IMR-90 (cell line): ENCODE measurements around the gene CMTM5. TPM values are rescaled to one million over a fixed set of nuclear protein-coding genes. Genes with fewer than 3 reads are reported as not detected.

Experiments
- ATAC-seq: fragments of 200-7000 bp; cut with Tn5 transposase; 2 replicates; pipeline ENCODE4 v1.9.1; 2020; ENCODE audit warnings: low read depth, mild to moderate bottlenecking, moderate library complexity
- BruUV-seq: library from RNA; stranded (reverse); fragments of 400-500 nt; replicated peaks from 2 replicates; lab custom pipeline; 2021; lab: Mats Ljungman, UMichigan
- CTCF ChIA-PET: fragments of 300-600 bp; formaldehyde crosslinking; extraction: SDS; loops from one replicate; lab custom pipeline; 2021; ENCODE audit warnings: antibody characterized with exemption; lab: Yijun Ruan, JAX
- POLR2A ChIA-PET: fragments of 300-600 bp; sonication (Branson Sonifier 250); formaldehyde crosslinking; loops from one replicate; lab custom pipeline; 2022; ENCODE audit warnings: antibody characterized with exemption; ENCODE audit not compliant: unreplicated experiment; lab: Charles Lee
- DNase-seq: peaks from one replicate; pipeline ENCODE4 v3.0.0; 2013
- H2AFZ ChIP-seq: replicated peaks from 2 replicates; pipeline ENCODE3; 2013; ENCODE audit warnings: low read length, mild to moderate bottlenecking; ENCODE audit not compliant: poor library complexity
- H2AK5ac ChIP-seq: 2 replicates; pipeline ENCODE4 v1.6.1; 2013; ENCODE audit warnings: low read depth, low read length, inconsistent platforms
- H2AK9ac ChIP-seq: replicated peaks from 2 replicates; pipeline ENCODE3; 2013; ENCODE audit warnings: mild to moderate bottlenecking, low read depth, low read length, moderate library complexity; ENCODE audit not compliant: poor library complexity
- H2BK120ac ChIP-seq: 2 replicates; pipeline ENCODE4 v1.6.1; 2013; ENCODE audit warnings: low read depth, low read length, inconsistent platforms
- H2BK15ac ChIP-seq: 3 replicates; pipeline ENCODE4 v1.6.1; 2013; ENCODE audit warnings: low read depth, low read length, inconsistent platforms
- H2BK20ac ChIP-seq: 2 replicates; pipeline ENCODE4 v1.6.1; 2013; ENCODE audit warnings: low read depth, mild to moderate bottlenecking, inconsistent platforms, low read length, moderate library complexity
- H2BK5ac ChIP-seq: 2 replicates; pipeline ENCODE4 v1.6.1; 2013; ENCODE audit warnings: mild to moderate bottlenecking, low read depth, low read length, inconsistent platforms; ENCODE audit not compliant: poor library complexity, severe bottlenecking
- H3K14ac ChIP-seq: replicated peaks from 2 replicates; pipeline ENCODE4 v1.6.1; 2013; ENCODE audit warnings: low read depth, low read length, inconsistent platforms
- H3K18ac ChIP-seq: 2 replicates; pipeline ENCODE4 v1.6.1; 2013; ENCODE audit warnings: low read depth, low read length, control low read depth
- H3K23ac ChIP-seq: 2 replicates; pipeline ENCODE4 v1.6.1; 2013; ENCODE audit warnings: low read depth, low read length, inconsistent platforms
- H3K27ac ChIP-seq: 2 replicates; pipeline ENCODE4 v1.5.1; 2013; ENCODE audit warnings: mild to moderate bottlenecking, control low read depth, low read length; ENCODE audit not compliant: insufficient read depth
- H3K27me3 ChIP-seq: 2 replicates; pipeline ENCODE4 v1.6.1; 2013; ENCODE audit warnings: low read length; ENCODE audit not compliant: control insufficient read depth, insufficient read depth
- H3K36me3 ChIP-seq: 2 replicates; pipeline ENCODE4 v1.6.1; 2013; ENCODE audit warnings: low read length, mixed read lengths; ENCODE audit not compliant: control insufficient read depth, insufficient read depth
- H3K4ac ChIP-seq: 2 replicates; pipeline ENCODE4 v1.6.1; 2013; ENCODE audit warnings: low read depth, low read length, inconsistent platforms
- H3K4me1 ChIP-seq: 2 replicates; pipeline ENCODE4 v1.6.1; 2013; ENCODE audit warnings: low read length, mixed read lengths; ENCODE audit not compliant: control insufficient read depth, insufficient read depth
- H3K4me2 ChIP-seq: 2 replicates; pipeline ENCODE4 v1.6.1; 2013; ENCODE audit warnings: low read depth, mild to moderate bottlenecking, control low read depth, low read length, moderate library complexity
- H3K4me3 ChIP-seq: 2 replicates; pipeline ENCODE4 v1.5.1; 2013; ENCODE audit warnings: low read depth, mild to moderate bottlenecking, control low read depth, low read length, moderate library complexity; ENCODE audit not compliant: insufficient read depth
- H3K56ac ChIP-seq: 2 replicates; pipeline ENCODE4 v1.6.1; 2013; ENCODE audit warnings: low read length, inconsistent platforms; ENCODE audit not compliant: insufficient read depth; ENCODE audit errors: extremely low read depth
- H3K79me1 ChIP-seq, 2 experiments: 2 replicates each; pipeline ENCODE4 v1.6.1; 2013; ENCODE audit warnings: low read length in 2 of 2, inconsistent platforms in 1 of 2, low read depth in 1 of 2
- H3K9ac ChIP-seq: 2 replicates; pipeline ENCODE4 v1.6.1; 2013; ENCODE audit warnings: low read depth, low read length, control low read depth
- H3K9me1 ChIP-seq: 2 replicates; pipeline ENCODE4 v1.6.1; 2013; ENCODE audit warnings: low read length, inconsistent platforms; ENCODE audit not compliant: insufficient read depth
- H3K9me3 ChIP-seq: 2 replicates; pipeline ENCODE4 v1.6.1; 2013; ENCODE audit warnings: low read length; ENCODE audit not compliant: control insufficient read depth, insufficient read depth
- H4K20me1 ChIP-seq: 2 replicates; pipeline ENCODE4 v1.6.1; 2013; ENCODE audit warnings: low read length, inconsistent platforms; ENCODE audit not compliant: insufficient read depth
- H4K5ac ChIP-seq: 2 replicates; pipeline ENCODE4 v1.6.1; 2013; ENCODE audit warnings: mild to moderate bottlenecking, low read depth, low read length, control low read depth
- H4K8ac ChIP-seq, 2 experiments: 2 replicates each; pipeline ENCODE4 v1.6.1; 2013; ENCODE audit warnings: low read depth in 2 of 2, low read length in 2 of 2, control low read depth in 1 of 2, inconsistent platforms in 1 of 2
- H4K91ac ChIP-seq: 2 replicates; pipeline ENCODE4 v1.6.1; 2013; ENCODE audit warnings: low read depth, low read length, inconsistent platforms; ENCODE audit not compliant: insufficient read depth
- CEBPB ChIP-seq: IDR thresholded peaks from 2 replicates; pipeline ENCODE4 v1.6.1; 2012; ENCODE audit warnings: low read depth, low read length, improper control_type of control experiment
- CHD1 ChIP-seq: IDR thresholded peaks from 2 replicates; pipeline ENCODE4 v1.6.1; 2012; ENCODE audit warnings: low read depth, low read length, improper control_type of control experiment
- FOS ChIP-seq: fragments of 150-350 bp; IDR thresholded peaks from 2 replicates; pipeline ENCODE4 v1.6.1; 2016; ENCODE audit warnings: low read depth, low read length
- MAFK ChIP-seq: IDR thresholded peaks from 2 replicates; pipeline ENCODE4 v1.6.1; 2012; ENCODE audit warnings: low read depth, low read length, improper control_type of control experiment
- MAZ ChIP-seq: IDR thresholded peaks from 2 replicates; pipeline ENCODE4 v1.6.1; 2012; ENCODE audit warnings: low read depth, mild to moderate bottlenecking, low read length, improper control_type of control experiment, moderate library complexity, borderline replicate concordance
- MXI1 ChIP-seq: IDR thresholded peaks from 2 replicates; pipeline ENCODE4 v1.6.1; 2012; ENCODE audit warnings: low read depth, mild to moderate bottlenecking, low read length, moderate library complexity, borderline replicate concordance
- NFE2L2 ChIP-seq: fragments of 150-350 bp; IDR thresholded peaks from 2 replicates; pipeline ENCODE4 v1.6.1; 2016; ENCODE audit warnings: low read depth, mild to moderate bottlenecking, low read length
- POLR2A ChIP-seq: IDR thresholded peaks from 2 replicates; pipeline ENCODE4 v1.6.1; 2012; ENCODE audit warnings: mild to moderate bottlenecking, low read depth, low read length
- RAD21 ChIP-seq: IDR thresholded peaks from 2 replicates; pipeline ENCODE4 v1.6.1; 2012; ENCODE audit warnings: low read length, improper control_type of control experiment
- RCOR1 ChIP-seq: IDR thresholded peaks from 2 replicates; pipeline ENCODE4 v1.6.1; 2012; ENCODE audit warnings: mild to moderate bottlenecking, low read length, improper control_type of control experiment; ENCODE audit not compliant: insufficient replicate concordance
- WGBS, 2 experiments: methylation state at CpG; one replicate each; pipeline versions ENCODE4 v1.1.5 to v1.1.7; 2013; ENCODE audit warnings: missing lambda C conversion rate in 2 of 2; ENCODE audit not compliant: insufficient read length in 1 of 2; ENCODE audit errors: extremely low coverage in 2 of 2; 5-methylcytosine and 5-hydroxymethylcytosine counted together
- dilution Hi-C: fragments of 300-500 bp; cut with HindIII; formaldehyde crosslinking; loops from one replicate; pipeline ENCODE4 v1.14.3; 2018; ENCODE audit warnings: low sequenced_read_pairs; ENCODE audit not compliant: unreplicated experiment
- in situ Hi-C: fragments of 300-500 bp; cut with MboI; formaldehyde crosslinking; loops from 3 replicates; pipeline ENCODE4 v1.14.3; 2019; ENCODE audit warnings: low sequenced_read_pairs, inconsistent platforms, mixed read lengths
- intact Hi-C: fragments of 100-400 bp; cut with micrococcal nuclease; formaldehyde crosslinking; loops from 2 replicates; pipeline ENCODE4 v1.10.0; 2022
- polyA plus RNA-seq, 3 experiments: library from polyadenylated mRNA; depleted of rRNA; stranded (reverse); fragments of >200 nt; gene quantifications; 2 replicates each; pipeline ENCODE4 v1.2.3, GENCODE V29; 2012; ENCODE audit warnings: low replicate concordance in 1 of 3
- total RNA-seq: library from RNA; depleted of rRNA; stranded (reverse); fragments of >200 nt; gene quantifications from 2 replicates; pipeline ENCODE4 v1.2.3, GENCODE V29; 2012
- TF ChIP-seq, protein P1 (sequence below): conservative IDR thresholded peaks from 2 replicates; pipeline ENCODE4 v1.5.1; 2012; ENCODE audit warnings: mild to moderate bottlenecking, low read depth, low read length, improper control_type of control experiment

CMTM5 gene
- total and polyA plus RNA-seq, 2 of the 4 experiments (the other 2 are of a cell fraction), result 0.07 TPM; not detected in 1

DNA sequence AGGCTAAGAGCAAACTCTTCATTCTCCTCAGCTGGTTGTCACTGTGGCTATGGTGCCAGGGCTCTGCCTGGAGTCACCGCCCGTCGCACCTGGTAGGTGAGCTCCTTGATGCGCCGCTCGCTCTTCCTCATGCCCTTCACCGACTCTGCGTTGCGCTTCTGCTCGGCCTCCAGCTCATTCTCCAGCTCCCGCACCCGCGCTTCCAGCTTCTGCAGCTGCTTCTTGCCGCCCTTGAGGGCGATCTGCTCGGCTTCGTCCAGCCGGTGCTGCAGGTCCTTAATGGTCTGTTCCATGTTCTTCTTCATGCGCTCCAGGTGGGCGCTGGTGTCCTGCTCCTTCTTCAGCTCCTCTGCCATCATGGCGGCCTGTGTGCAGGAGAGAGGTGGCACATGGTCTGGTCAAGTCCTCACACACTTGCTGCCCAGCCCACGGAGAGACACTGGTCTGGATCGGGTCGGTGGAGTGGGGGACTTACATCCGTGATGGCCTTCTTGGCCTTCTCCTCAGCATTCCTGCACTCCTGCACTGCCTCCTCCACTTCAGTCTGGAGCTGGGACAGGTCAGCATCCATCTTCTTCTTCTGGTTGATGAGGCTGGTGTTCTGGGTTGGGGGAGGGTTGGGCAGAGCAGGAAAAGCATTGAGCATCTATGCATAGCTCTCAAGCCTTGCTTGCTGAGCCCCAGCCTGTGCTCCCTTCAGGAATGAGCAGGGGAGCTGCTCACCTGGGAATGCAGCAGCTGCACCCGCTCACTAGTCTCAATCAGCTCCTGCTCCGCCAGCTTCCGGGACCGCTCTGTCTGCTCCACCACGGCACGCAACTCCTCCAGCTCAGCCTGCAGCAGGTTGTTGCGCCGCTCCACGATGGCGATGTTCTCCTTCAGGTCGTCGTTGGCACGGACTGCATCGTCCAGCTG is 38.3 kb downstream of the CMTM5 start (continued):
- no peak for TF ChIP-seq RCOR1

GRCh38 chr14:23415821-23416778 is 39.3 kb downstream of the CMTM5 start:
- Histone ChIP-seq H3K27me3 (peaks cover 21% of the 10 kb centered on the region), H3K18ac (no peak overlapping the region), H4K91ac (no peak overlapping the region), H2BK15ac (no peak overlapping the region), H2AFZ (no peak overlapping the region), H3K36me3 (no peaks in the 10 kb centered on the region), H2AK5ac (no peak overlapping the region), H3K9me3 (no peaks in the 10 kb centered on the region), H2BK5ac (no peak overlapping the region), H3K27ac (no peak overlapping the region), H2AK9ac (no peak overlapping the region), H3K79me1 (no peaks in the 10 kb centered on the region), H4K5ac (no peak overlapping the region), H2BK120ac (no peak overlapping the region), H3K56ac (no peak overlapping the region), H3K4me3 (no peak overlapping the region), H4K20me1 (no peaks in the 10 kb centered on the region), H3K4ac (no peak overlapping the region), H2BK20ac (no peak overlapping the region), H3K9me1 (no peaks in the 10 kb centered on the region), H4K8ac (no peak overlapping the region), H3K23ac (no peak overlapping the region), H3K14ac (no peak overlapping the region), H3K9ac (no peak overlapping the region), H3K4me2 (no peak overlapping the region), H3K4me1 (no peaks in the 10 kb centered on the region)
- dilution Hi-C loops (no loop called here), in situ Hi-C loops (no loop called here), intact Hi-C loops (no loop called here)
- DNase-seq, result no peak
- ChIA-PET POLR2A (no interaction called here), CTCF (no interaction called here)
- 52% methylated on average over 3 of the region's 21 CpGs; no CpG with 5 or more reads in 1 of the 2 experiments for WGBS, 2 experiments
- ATAC-seq, result no peak
- no TSS peak for BruUV-seq
- TF ChIP-seq FOS, result no peak
- TF ChIP-seq CHD1, result no peak
- TF ChIP-seq, protein P1, sequence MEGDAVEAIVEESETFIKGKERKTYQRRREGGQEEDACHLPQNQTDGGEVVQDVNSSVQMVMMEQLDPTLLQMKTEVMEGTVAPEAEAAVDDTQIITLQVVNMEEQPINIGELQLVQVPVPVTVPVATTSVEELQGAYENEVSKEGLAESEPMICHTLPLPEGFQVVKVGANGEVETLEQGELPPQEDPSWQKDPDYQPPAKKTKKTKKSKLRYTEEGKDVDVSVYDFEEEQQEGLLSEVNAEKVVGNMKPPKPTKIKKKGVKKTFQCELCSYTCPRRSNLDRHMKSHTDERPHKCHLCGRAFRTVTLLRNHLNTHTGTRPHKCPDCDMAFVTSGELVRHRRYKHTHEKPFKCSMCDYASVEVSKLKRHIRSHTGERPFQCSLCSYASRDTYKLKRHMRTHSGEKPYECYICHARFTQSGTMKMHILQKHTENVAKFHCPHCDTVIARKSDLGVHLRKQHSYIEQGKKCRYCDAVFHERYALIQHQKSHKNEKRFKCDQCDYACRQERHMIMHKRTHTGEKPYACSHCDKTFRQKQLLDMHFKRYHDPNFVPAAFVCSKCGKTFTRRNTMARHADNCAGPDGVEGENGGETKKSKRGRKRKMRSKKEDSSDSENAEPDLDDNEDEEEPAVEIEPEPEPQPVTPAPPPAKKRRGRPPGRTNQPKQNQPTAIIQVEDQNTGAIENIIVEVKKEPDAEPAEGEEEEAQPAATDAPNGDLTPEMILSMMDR, result no peak
- TF ChIP-seq CEBPB, result no peak
- no peak for TF ChIP-seq RAD21
- TF ChIP-seq MXI1, result no peak
- TF ChIP-seq MAZ, result no peak
- TF ChIP-seq NFE2L2, result no peak
- no peak for TF ChIP-seq RCOR1
- no peak for TF ChIP-seq MAFK
- TF ChIP-seq POLR2A, result no peak
